HG03558 (cell line): ENCODE measurements around the gene RTF2.
A peak's percentile ranks its signal among the peaks of the same experiment; 100 is the strongest.

ENCODE experiments used
- ATAC-seq: cut with Tn5 transposase; IDR thresholded peaks from one replicate; pipeline ENCODE4 v1.9.1; 2021; ENCODE audit warnings: moderate number of reproducible peaks; ENCODE audit not compliant: unreplicated experiment; ENCODE audit errors: extremely low read depth

The RTF2 gene

DNA sequence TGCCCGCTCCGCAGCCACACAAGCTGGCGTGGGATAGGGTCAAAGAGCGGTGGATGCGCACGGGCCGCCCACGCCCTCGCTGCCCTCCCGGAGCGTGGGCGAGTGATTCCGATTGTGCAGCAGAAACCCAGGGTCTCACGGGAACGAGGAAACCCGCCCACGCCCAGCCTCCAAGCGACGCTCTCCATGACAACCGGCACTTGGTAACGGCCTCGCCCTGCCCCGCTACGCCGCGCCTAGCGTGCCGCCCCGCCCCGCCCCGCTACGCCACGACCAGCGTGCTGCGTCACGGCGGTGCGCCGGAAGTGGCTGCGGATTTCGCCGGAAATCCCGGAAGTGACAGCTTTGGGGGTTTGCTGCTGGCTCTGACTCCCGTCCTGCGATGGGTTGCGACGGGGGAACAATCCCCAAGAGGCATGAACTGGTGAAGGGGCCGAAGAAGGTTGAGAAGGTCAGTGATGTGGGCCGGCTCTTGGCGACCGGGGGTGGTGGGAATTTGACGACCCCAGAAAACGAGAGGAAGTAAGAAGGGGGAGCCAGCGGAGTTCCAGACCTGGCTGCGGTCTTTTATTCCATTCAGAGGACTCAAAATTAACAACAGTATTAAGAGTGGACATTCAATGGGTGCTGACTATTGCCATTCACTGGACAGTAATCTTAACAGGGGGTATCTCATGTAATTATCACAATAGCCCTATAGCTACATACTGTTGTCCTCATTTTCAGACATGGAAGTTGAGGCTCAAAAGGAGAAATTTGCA lies at the start of gene RTF2:
Gene RTF2 (plus strand): TSS at position 312 of the 761 bp plus-strand sequence. CDS start 71 bp downstream, at position 383.
- peak; percentile 97 for ATAC-seq

- no peak for ATAC-seq
Measured at GRCh38 chr20:56420028-56420427, 48.4 kb upstream of the RTF2 start.

- no peak for ATAC-seq
Measured at GRCh38 chr20:56420940-56421688, 47.3 kb upstream of the RTF2 start.

DNA sequence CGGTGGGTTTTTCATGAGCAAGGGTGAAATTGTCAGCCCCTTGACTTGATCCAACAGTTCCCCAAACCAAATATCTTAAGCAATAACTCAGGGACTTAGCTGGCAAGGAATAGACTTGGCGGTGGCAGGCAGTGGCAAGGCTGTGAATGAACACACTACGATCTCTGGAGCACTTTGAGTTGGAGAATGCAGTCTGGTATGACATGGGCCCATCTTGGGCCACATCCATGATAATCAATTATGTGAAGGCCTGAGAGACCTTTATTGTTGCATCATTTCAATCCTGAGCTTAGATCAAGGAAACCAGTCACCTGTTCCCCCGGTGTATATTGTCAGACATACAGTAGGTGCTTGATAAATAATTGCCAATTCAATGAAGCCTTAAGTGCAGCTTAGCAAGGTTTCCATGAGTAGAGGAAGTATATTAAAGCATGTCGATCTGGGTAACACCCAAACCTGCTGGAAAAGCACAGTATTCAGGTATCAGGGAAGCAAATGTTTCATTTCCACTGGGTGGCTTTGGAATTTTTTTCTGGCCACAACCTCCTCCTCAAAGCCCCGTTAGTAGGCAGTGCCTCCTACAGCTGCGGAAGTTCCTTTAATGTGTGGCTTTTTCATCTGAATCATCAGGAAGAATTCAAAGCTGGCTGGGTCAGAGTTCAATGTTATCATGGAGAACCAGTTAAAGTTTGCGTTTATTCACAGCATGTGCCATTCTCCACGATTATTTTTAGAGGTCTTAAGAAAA lies 46.2 kb upstream of the RTF2 start:
- ATAC-seq, result no peak

GRCh38 chr20:56422824-56423189 lies 45.6 kb upstream of the RTF2 start:
- no peak for ATAC-seq

- no peak for ATAC-seq
Measured at GRCh38 chr20:56423211-56423610, 45.2 kb upstream of the RTF2 start.

- no peak for ATAC-seq
Measured at GRCh38 chr20:56423886-56424285, 44.5 kb upstream of the RTF2 start.

GRCh38 chr20:56424931-56425330 lies 43.5 kb upstream of the RTF2 start:
- ATAC-seq, result no peak

DNA sequence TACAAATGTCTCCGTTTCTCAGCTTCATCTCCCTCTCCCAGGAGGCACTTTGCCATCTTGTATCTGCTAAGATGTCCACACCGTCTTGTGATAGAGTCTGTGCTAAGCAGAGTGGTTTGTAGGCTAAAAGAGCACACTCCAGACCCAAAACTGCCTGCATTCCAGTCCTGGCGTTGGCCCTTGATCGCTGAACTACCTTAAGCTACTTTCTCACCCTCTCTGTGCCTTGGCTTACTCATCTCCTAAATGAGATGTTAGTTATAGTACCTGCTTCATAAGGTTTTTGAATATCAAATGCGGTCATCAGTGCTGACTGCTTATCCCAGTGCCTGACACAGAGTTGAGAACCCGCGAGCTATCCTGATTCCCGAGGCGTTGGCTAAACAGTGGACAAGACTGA lies 42.4 kb upstream of the RTF2 start:
- ATAC-seq, result no peak

GRCh38 chr20:56426926-56427325 lies 41.5 kb upstream of the RTF2 start:
- ATAC-seq, result no peak

- ATAC-seq, result no peak
Measured at GRCh38 chr20:56427797-56428196, 40.6 kb upstream of the RTF2 start.

- no peak for ATAC-seq
Measured at GRCh38 chr20:56428410-56428809, 40.0 kb upstream of the RTF2 start.

DNA sequence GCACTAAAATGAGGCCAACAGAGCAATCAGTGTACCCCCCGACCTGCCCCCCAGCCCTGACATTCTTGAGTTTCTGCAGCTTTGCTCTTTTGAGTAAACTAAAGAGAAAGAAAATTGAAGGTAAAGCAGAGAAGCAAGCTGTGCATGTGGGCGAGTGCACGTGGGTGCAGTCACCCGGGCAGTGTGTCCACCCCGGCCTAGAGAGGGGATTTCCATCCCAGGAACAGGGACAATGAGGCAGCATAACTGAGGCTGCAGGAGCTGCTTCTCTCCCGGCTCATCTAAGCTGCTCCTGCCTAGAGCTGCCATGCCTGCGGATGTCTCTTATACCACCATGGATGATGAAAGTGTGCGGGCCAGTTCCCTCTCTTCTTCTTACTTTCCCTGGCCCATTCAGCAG lies 39.5 kb upstream of the RTF2 start:
- ATAC-seq, result no peak

DNA sequence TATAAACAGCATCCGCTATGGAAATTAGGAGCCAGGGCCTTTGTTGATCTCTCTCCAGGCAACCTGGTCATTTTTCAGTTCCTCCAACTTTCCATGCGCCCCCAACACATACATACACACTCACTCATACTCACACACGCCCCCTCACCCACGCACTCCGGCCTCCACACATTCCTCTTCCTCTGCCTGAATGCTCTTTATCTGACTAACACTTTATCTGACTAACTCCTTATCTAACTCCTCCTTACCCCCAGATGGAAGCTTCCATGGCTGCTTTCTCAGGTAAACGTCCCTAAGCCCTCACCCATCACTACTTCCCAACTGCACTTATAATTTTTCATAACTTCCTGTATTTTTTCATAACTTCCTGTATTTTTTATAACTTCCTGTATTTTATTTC lies 38.9 kb upstream of the RTF2 start:
- no peak for ATAC-seq

DNA sequence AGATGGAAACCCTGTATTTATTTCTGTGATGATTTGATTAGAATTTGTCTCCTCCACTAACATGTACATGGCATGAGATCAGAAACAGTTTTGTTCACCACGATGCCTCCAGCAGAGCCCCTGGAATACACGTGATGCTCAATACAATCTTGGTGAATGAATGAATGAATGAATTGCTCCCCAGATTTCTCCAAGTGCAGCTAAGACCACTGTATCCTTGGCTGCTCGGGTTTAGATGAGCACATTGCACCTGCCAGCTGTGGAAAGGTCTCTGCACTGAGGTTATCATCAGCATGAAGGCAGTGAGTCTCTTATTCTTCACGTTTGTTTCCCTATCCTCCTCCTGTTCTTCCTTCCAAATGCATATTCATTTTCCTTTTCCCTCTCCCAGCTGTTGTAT lies 38.5 kb upstream of the RTF2 start:
- ATAC-seq, result no peak

DNA sequence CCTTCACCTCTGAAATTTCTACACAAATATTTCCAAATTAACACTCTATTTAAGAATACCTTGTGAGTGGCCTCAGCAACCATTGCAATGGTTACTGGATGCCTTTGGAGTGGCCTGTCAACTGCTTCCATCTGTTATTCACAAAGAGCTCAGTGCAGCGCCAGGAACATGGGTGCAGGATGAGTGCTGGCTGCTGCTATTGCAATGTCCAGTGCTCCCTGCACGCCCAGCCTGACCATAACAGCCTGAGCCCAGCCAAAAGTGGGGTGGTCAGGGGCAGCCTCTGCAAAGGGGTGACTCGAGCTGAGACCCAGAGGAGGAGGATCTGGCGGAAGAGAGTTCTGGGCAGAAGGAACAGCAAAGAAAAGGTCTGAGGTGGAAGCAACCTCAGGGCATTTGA lies 38.0 kb upstream of the RTF2 start:
- no peak for ATAC-seq

DNA sequence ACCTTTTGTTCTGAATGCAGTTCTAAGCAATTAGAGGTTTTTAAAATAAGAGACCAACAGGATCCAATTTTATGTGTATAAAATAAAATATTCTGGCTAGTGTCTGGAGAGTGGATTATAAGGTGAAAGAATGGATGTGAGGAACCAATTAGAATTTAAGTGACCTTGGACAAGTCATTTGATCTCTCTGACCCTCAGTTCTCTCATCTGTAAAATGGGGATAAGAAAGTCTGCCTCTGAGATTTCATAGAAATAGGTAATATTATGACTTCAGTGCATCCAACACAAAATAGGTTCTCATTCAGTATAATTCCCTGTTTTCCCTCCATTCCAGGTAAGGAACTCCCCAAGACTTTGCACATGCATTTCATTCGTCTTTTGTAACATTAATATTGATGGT lies 37.5 kb upstream of the RTF2 start:
- no peak for ATAC-seq

DNA sequence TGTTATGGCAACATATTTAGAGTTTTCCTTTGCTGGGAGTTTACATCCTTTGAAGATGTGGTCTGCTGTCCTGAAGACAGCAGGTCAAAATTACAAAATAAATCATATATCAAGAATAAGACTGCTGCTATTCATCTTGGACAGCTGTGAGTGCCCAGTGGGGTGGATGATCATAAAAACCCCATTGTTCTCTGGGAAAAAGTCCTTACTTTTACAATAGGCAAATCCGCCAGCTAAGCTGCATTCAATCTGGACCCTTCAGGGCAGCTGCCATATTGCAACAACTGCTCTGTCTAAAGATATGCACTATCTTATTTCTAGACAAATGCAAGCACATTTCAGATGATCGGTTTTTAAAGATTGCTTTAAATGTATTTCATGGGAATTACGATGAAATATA lies 37.0 kb upstream of the RTF2 start:
- ATAC-seq, result no peak

GRCh38 chr20:56433221-56433879 lies 35.1 kb upstream of the RTF2 start:
- ATAC-seq, result no peak

DNA sequence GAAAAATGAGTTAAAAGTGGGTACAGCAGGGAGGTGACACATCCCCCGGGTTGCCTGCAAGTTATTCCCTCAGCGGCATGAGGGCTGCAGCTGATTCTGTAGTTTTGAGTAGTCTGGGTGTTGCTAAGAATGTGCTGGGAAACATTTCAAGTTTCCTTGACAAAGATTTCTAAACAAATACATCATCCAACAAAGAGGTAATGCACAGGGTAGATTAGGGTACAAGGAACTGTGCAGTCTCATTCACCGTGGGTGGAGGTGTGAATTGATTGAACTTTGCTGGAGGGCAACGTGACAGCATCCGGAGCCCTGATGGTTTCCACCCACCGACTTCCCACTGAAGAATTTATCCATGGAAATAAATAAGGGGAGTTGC lies 34.6 kb upstream of the RTF2 start:
- no peak for ATAC-seq
